H9 (cell line): ENCODE results near the gene SKIC3. TPM values are rescaled to one million over a fixed set of nuclear protein-coding genes. Genes with fewer than 3 reads are reported as not detected.

ENCODE experiments used
- DNase-seq: peaks from one replicate; pipeline ENCODE4 v3.0.0-alpha.2; 2017
- H2AFZ ChIP-seq: one replicate; pipeline ENCODE4 v1.6.1; 2013; ENCODE audit warnings: mild to moderate bottlenecking, low read length, control low read depth, moderate library complexity
- H2AK5ac ChIP-seq: 2 replicates; pipeline ENCODE4 v1.6.1; 2013; ENCODE audit warnings: low read length, control low read depth, mixed read lengths; ENCODE audit not compliant: insufficient read length
- H2BK120ac ChIP-seq: one replicate; pipeline ENCODE4 v1.6.1; 2013; ENCODE audit warnings: low read depth, mild to moderate bottlenecking, low read length, control low read depth, inconsistent platforms; ENCODE audit not compliant: poor library complexity, severe bottlenecking
- H2BK12ac ChIP-seq: 2 replicates; pipeline ENCODE4 v1.6.1; 2013; ENCODE audit warnings: low read length, control low read depth, mixed read lengths, low read depth; ENCODE audit not compliant: insufficient read length
- H2BK15ac ChIP-seq: 2 replicates; pipeline ENCODE4 v1.6.1; 2013; ENCODE audit warnings: low read depth, low read length, control low read depth
- H2BK20ac ChIP-seq: one replicate; pipeline ENCODE4 v1.6.1; 2013; ENCODE audit warnings: low read depth, mild to moderate bottlenecking, low read length, control low read depth, inconsistent platforms; ENCODE audit not compliant: poor library complexity, severe bottlenecking
- H2BK5ac ChIP-seq: 2 replicates; pipeline ENCODE4 v1.6.1; 2013; ENCODE audit warnings: low read length, control low read depth, mixed read lengths; ENCODE audit not compliant: insufficient read length
- H3K14ac ChIP-seq: 2 replicates; pipeline ENCODE4 v1.6.1; 2013; ENCODE audit warnings: low read length, control low read depth; ENCODE audit not compliant: insufficient read depth
- H3K18ac ChIP-seq: 2 replicates; pipeline ENCODE4 v1.6.1; 2013; ENCODE audit warnings: low read depth, mild to moderate bottlenecking, mixed read lengths, low read length, control low read depth; ENCODE audit not compliant: insufficient read length
- H3K23ac ChIP-seq: 2 replicates; pipeline ENCODE4 v1.6.1; 2013; ENCODE audit warnings: low read length, control low read depth, mixed read lengths, low read depth; ENCODE audit not compliant: insufficient read length
- H3K23me2 ChIP-seq: 2 replicates; pipeline ENCODE4 v1.6.1; 2013; ENCODE audit warnings: low read depth, mild to moderate bottlenecking, mixed read lengths, low read length, control low read depth; ENCODE audit not compliant: insufficient read length, poor library complexity, severe bottlenecking
- H3K27ac ChIP-seq: 2 replicates; pipeline ENCODE4 v1.5.1; 2013; ENCODE audit warnings: low read length, control low read depth, mixed read lengths, low read depth; ENCODE audit not compliant: insufficient read length
- H3K27me3 ChIP-seq: 2 replicates; pipeline ENCODE4 v1.6.1; 2013; ENCODE audit warnings: low read length, control low read depth, inconsistent platforms; ENCODE audit not compliant: insufficient read depth
- H3K4ac ChIP-seq: 2 replicates; pipeline ENCODE4 v1.6.1; 2013; ENCODE audit warnings: low read depth, mild to moderate bottlenecking, control low read depth, inconsistent platforms, low read length, moderate library complexity
- H3K4me1 ChIP-seq: 2 replicates; pipeline ENCODE4 v1.6.1; 2013; ENCODE audit warnings: low read length, control low read depth, inconsistent platforms; ENCODE audit not compliant: insufficient read depth
- H3K4me2 ChIP-seq: 2 replicates; pipeline ENCODE4 v1.6.1; 2013; ENCODE audit warnings: low read length, control low read depth, mixed read lengths; ENCODE audit not compliant: insufficient read length, insufficient read depth
- H3K56ac ChIP-seq: 2 replicates; pipeline ENCODE4 v1.6.1; 2013; ENCODE audit warnings: low read depth, mild to moderate bottlenecking, mixed read lengths, low read length, control low read depth; ENCODE audit not compliant: insufficient read length
- H3K79me1 ChIP-seq: 2 replicates; pipeline ENCODE4 v1.6.1; 2013; ENCODE audit warnings: low read depth, mild to moderate bottlenecking, moderate library complexity, low read length, control low read depth, inconsistent platforms; ENCODE audit not compliant: insufficient read depth, poor library complexity, severe bottlenecking
- H3K79me2 ChIP-seq: 2 replicates; pipeline ENCODE4 v1.6.1; 2013; ENCODE audit warnings: low read length, control low read depth, inconsistent platforms; ENCODE audit not compliant: insufficient read depth
- H3K9ac ChIP-seq: 2 replicates; pipeline ENCODE4 v1.6.1; 2013; ENCODE audit warnings: low read length, control low read depth, mixed read lengths; ENCODE audit not compliant: insufficient read length; ENCODE audit errors: extremely low read depth
- H3K9me3 ChIP-seq: one replicate; pipeline ENCODE4 v1.6.1; 2013; ENCODE audit warnings: low read depth, low read length, inconsistent platforms; ENCODE audit not compliant: control insufficient read depth
- H3T11ph ChIP-seq: one replicate; pipeline ENCODE4 v1.6.1; 2013; ENCODE audit warnings: mild to moderate bottlenecking, low read length, control low read depth, inconsistent platforms
- H4K20me1 ChIP-seq: one replicate; pipeline ENCODE4 v1.6.1; 2013; ENCODE audit not compliant: control insufficient read depth, insufficient read length, insufficient read depth
- H4K5ac ChIP-seq: 2 replicates; pipeline ENCODE4 v1.6.1; 2013; ENCODE audit warnings: low read depth, mild to moderate bottlenecking, mixed read lengths, low read length, control low read depth; ENCODE audit not compliant: insufficient read length
- H4K8ac ChIP-seq: replicated peaks from 2 replicates; pipeline ENCODE4 v1.6.1; 2013; ENCODE audit warnings: low read length, control low read depth, mixed read lengths, low read depth; ENCODE audit not compliant: insufficient read length
- H4K91ac ChIP-seq: 2 replicates; pipeline ENCODE4 v1.6.1; 2013; ENCODE audit warnings: low read depth, mild to moderate bottlenecking, moderate library complexity, mixed read lengths, low read length, control low read depth; ENCODE audit not compliant: insufficient read length
- H3K27ac Mint-ChIP-seq, 3 experiments: 2 replicates in 2 of 3; 3 replicates in 1 of 3; pipeline ENCODE4 v1.8.0; 2020 to 2021; ENCODE audit warnings: mixed read lengths in 3 of 3, mild to moderate bottlenecking in 1 of 3, moderate library complexity in 1 of 3
- H3K27me3 Mint-ChIP-seq: 2 replicates; pipeline ENCODE4 v1.8.0; 2021; ENCODE audit warnings: low read depth, mild to moderate bottlenecking, moderate library complexity, mixed read lengths
- H3K36me3 Mint-ChIP-seq, 3 experiments: 2 replicates in 2 of 3; 3 replicates in 1 of 3; pipeline ENCODE4 v1.8.0; 2020 to 2021; ENCODE audit warnings: low read depth in 3 of 3, mixed read lengths in 3 of 3; ENCODE audit not compliant: insufficient read depth in 1 of 3
- H3K4me1 Mint-ChIP-seq, 2 experiments: 2 replicates each; pipeline ENCODE4 v1.8.0; 2020; ENCODE audit warnings: mixed read lengths in 2 of 2
- H3K4me3 Mint-ChIP-seq, 2 experiments: 2 replicates in 1 of 2; 3 replicates in 1 of 2; pipeline ENCODE4 v1.8.0; 2020 to 2021; ENCODE audit warnings: mild to moderate bottlenecking in 2 of 2, mixed read lengths in 2 of 2, moderate library complexity in 1 of 2
- H3K9me3 Mint-ChIP-seq, 2 experiments: 2 replicates in 1 of 2; 3 replicates in 1 of 2; pipeline ENCODE4 v1.8.0; 2020; ENCODE audit warnings: mild to moderate bottlenecking in 2 of 2, mixed read lengths in 2 of 2, moderate library complexity in 1 of 2
- CTCF ChIP-seq: fragments of 200-600 bp; sonication (generic); conservative IDR thresholded peaks from 3 replicates; pipeline ENCODE4 v1.8.0; 2021; ENCODE audit warnings: antibody characterized with exemption, mild to moderate bottlenecking
- WGBS: extraction: QIAGEN DNeasy Blood & Tissue Kit; methylation state at CpG from one replicate; pipeline ENCODE4 v1.1.7; 2013; ENCODE audit warnings: missing lambda C conversion rate, low lambda C conversion rate, mixed read lengths; ENCODE audit not compliant: insufficient read length; ENCODE audit errors: extremely low coverage; 5-methylcytosine and 5-hydroxymethylcytosine counted together
- total RNA-seq: library from RNA; stranded (reverse); gene quantifications from 2 replicates; pipeline ENCODE4 v1.2.1, GENCODE V29; 2021

The SKIC3 gene
- total RNA-seq, 1 experiment from 2014 or later = 64.7 TPM

GRCh38 chr5:95543017-95543705 lies 11.6 kb downstream of the SKIC3 start:
- H3K4me1 Mint-ChIP-seq = no peaks in the 10 kb centered on the region
- no peak overlapping the region for H2BK12ac ChIP-seq
- no peak overlapping the region for H2BK20ac ChIP-seq
- H3K27me3 ChIP-seq = no peaks in the 10 kb centered on the region
- 0 out of 7 replicates have a peak overlapping the region, but pooled peaks of 1 of the 3 experiments have one; percentile 9 for H3K27ac Mint-ChIP-seq
- no peak for DNase-seq
- no peak overlapping the region for H2BK15ac ChIP-seq
- H3K4me1 ChIP-seq = no peaks in the 10 kb centered on the region
- no peak overlapping the region for H3K4me3 Mint-ChIP-seq
- no peaks in the 10 kb centered on the region for H3K9me3 Mint-ChIP-seq
- no peak for TF ChIP-seq CTCF
- H4K8ac ChIP-seq = no peak overlapping the region
- H3T11ph ChIP-seq = no peak overlapping the region
- no peaks in the 10 kb centered on the region for H3K79me2 ChIP-seq
- no peak overlapping the region for H3K23ac ChIP-seq
- peaks cover 18 to 40% (median 37%) of the 10 kb centered on the region in 3 experiments; a peak in 6 of 7 replicates for H3K36me3 Mint-ChIP-seq
- WGBS = no CpG with 5 or more reads among the region's 3 CpGs
- no peak overlapping the region for H2AFZ ChIP-seq
- no peak overlapping the region for H4K91ac ChIP-seq
- H3K27ac ChIP-seq = no peak overlapping the region
- H4K20me1 ChIP-seq = no peaks in the 10 kb centered on the region
- no peak overlapping the region for H2AK5ac ChIP-seq
- H2BK120ac ChIP-seq = no peak overlapping the region
- H2BK5ac ChIP-seq = no peak overlapping the region
- H3K4me2 ChIP-seq = no peak overlapping the region
- H4K5ac ChIP-seq = no peak overlapping the region
- no peaks in the 10 kb centered on the region for H3K27me3 Mint-ChIP-seq
- H3K4ac ChIP-seq = no peak overlapping the region
- H3K56ac ChIP-seq = no peak overlapping the region
- H3K79me1 ChIP-seq = no peaks in the 10 kb centered on the region
- H3K9ac ChIP-seq = no peak overlapping the region
- H3K23me2 ChIP-seq = no peaks in the 10 kb centered on the region
- H3K14ac ChIP-seq = no peak overlapping the region
- no peak overlapping the region for H3K18ac ChIP-seq
- H3K9me3 ChIP-seq = no peaks in the 10 kb centered on the region
